HepG2 (cell line): ENCODE data around the gene MEIOB. TPM values are rescaled to one million over a fixed set of nuclear protein-coding genes. Genes with fewer than 3 reads are reported as not detected.

ENCODE experiments used
- ARNTL ChIP-seq: sonication (generic); formaldehyde crosslinking; IDR thresholded peaks from 2 replicates; pipeline ENCODE4 v1.4.0; 2020; ENCODE audit warnings: mild to moderate bottlenecking, missing genetic modification reagents
- ASH2L ChIP-seq: fragments of 300-600, 200-600 bp; sonication (generic); IDR thresholded peaks from 2 replicates; pipeline ENCODE4 v1.7.0; 2017; ENCODE audit warnings: low read depth, mild to moderate bottlenecking, moderate library complexity, mixed read lengths, low read length; ENCODE audit not compliant: insufficient read length
- BATF2 ChIP-seq: sonication (generic); formaldehyde crosslinking; IDR thresholded peaks from 2 replicates; pipeline ENCODE4 v1.8.0; 2022; ENCODE audit warnings: mild to moderate bottlenecking, missing genetic modification reagents, moderate library complexity
- ELF3 ChIP-seq: IDR thresholded peaks from 2 replicates; pipeline ENCODE4 v1.6.1; 2016; ENCODE audit warnings: missing genetic modification reagents, missing compliant biosample characterization
- FOXP1 ChIP-seq, 2 experiments: fragments of 450-650 bp in 1 of 2; IDR thresholded peaks; 2 replicates each; pipeline ENCODE4 v1.6.1; 2017 to 2018; ENCODE audit warnings: antibody characterized with exemption in 1 of 2
- MIXL1 ChIP-seq: IDR thresholded peaks from 2 replicates; pipeline ENCODE4 v1.6.1; 2016
- NCOA5 ChIP-seq: sonication (generic); formaldehyde crosslinking; IDR thresholded peaks from 2 replicates; pipeline ENCODE4 v1.4.0; 2020; ENCODE audit warnings: missing genetic modification reagents
- POGK ChIP-seq: sonication (generic); formaldehyde crosslinking; conservative IDR thresholded peaks from 2 replicates; pipeline ENCODE4 v1.8.0; 2022; ENCODE audit warnings: mild to moderate bottlenecking, moderate library complexity, missing genetic modification reagents
- ZSCAN22 ChIP-seq: sonication (generic); formaldehyde crosslinking; IDR thresholded peaks from 2 replicates; pipeline ENCODE4 v1.4.0; 2020; ENCODE audit warnings: mild to moderate bottlenecking, missing genetic modification reagents
- polyA plus RNA-seq, 8 experiments: library from polyadenylated mRNA; depleted of rRNA in 3 of 8; stranded (reverse) in 7 of 8; unstranded in 1 of 8; fragments of >200 nt; fragmentation: Illumina TruSeq in 4 of 8; extraction: Trizol in 4 of 8; gene quantifications; 2 replicates each; pipeline versions ENCODE4 v1.2.1 to v1.2.3, GENCODE V29; 2011 to 2016; ENCODE audit warnings: low read depth in 4 of 8, missing spikeins in 1 of 8, mixed read lengths in 1 of 8; ENCODE audit not compliant: insufficient read depth in 1 of 8
- total RNA-seq, 5 experiments: library from RNA; depleted of rRNA; stranded (reverse); fragments of >200 nt; fragmentation: Illumina TruSeq; extraction: Trizol; gene quantifications; 2 replicates each; pipeline ENCODE4 v1.2.3, GENCODE V29; 2016; ENCODE audit warnings: low read depth in 1 of 5
- TF ChIP-seq, protein P1 (sequence below): sonication (generic); formaldehyde crosslinking; IDR thresholded peaks from 2 replicates; pipeline ENCODE4 v1.4.0; 2020; ENCODE audit warnings: missing genetic modification reagents
- TF ChIP-seq, protein P2 (sequence below): sonication (generic); formaldehyde crosslinking; IDR thresholded peaks from 2 replicates; pipeline ENCODE4 v1.4.0; 2020; ENCODE audit warnings: mild to moderate bottlenecking, missing genetic modification reagents
- TF ChIP-seq, protein P3 (sequence below): sonication (generic); formaldehyde crosslinking; IDR thresholded peaks from 2 replicates; pipeline ENCODE4 v1.4.0; 2020; ENCODE audit warnings: mild to moderate bottlenecking, missing genetic modification reagents

Gene MEIOB
- total and polyA plus RNA-seq, 2 of the 13 experiments (the other 11 are each of a cell fraction or from before 2014, with no cell fraction given), result 0.17 TPM; not detected in 1

GRCh38 chr16:1870365-1871082 lies 1.4 kb downstream of the MEIOB start (continued):
- TF ChIP-seq NCOA5 (CRISPR knock-in tag), result no peak
- TF ChIP-seq ARNTL (CRISPR knock-in tag), result 0 out of 2 replicates have a peak, but pooled peaks have one; percentile 24
- TF ChIP-seq, protein P1, sequence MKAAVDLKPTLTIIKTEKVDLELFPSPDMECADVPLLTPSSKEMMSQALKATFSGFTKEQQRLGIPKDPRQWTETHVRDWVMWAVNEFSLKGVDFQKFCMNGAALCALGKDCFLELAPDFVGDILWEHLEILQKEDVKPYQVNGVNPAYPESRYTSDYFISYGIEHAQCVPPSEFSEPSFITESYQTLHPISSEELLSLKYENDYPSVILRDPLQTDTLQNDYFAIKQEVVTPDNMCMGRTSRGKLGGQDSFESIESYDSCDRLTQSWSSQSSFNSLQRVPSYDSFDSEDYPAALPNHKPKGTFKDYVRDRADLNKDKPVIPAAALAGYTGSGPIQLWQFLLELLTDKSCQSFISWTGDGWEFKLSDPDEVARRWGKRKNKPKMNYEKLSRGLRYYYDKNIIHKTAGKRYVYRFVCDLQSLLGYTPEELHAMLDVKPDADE, result no peak
- TF ChIP-seq ELF3 (CRISPR knock-in tag), result peak; percentile 23; the same call in 1 of the 2 replicates
- TF ChIP-seq MIXL1 (CRISPR knock-in tag), result no peak
- no peak for TF ChIP-seq POGK (CRISPR knock-in tag)
- no peak for TF ChIP-seq ZSCAN22
- TF ChIP-seq ASH2L, result peak; percentile 37
- TF ChIP-seq FOXP1 (IDR thresholded peaks at IDR 0.05), result no peak
- TF ChIP-seq FOXP1 (CRISPR knock-in tag; IDR thresholded peaks at IDR 0.05), result peak; percentile 33; the same call in 1 of the 2 replicates
- TF ChIP-seq, protein P2, sequence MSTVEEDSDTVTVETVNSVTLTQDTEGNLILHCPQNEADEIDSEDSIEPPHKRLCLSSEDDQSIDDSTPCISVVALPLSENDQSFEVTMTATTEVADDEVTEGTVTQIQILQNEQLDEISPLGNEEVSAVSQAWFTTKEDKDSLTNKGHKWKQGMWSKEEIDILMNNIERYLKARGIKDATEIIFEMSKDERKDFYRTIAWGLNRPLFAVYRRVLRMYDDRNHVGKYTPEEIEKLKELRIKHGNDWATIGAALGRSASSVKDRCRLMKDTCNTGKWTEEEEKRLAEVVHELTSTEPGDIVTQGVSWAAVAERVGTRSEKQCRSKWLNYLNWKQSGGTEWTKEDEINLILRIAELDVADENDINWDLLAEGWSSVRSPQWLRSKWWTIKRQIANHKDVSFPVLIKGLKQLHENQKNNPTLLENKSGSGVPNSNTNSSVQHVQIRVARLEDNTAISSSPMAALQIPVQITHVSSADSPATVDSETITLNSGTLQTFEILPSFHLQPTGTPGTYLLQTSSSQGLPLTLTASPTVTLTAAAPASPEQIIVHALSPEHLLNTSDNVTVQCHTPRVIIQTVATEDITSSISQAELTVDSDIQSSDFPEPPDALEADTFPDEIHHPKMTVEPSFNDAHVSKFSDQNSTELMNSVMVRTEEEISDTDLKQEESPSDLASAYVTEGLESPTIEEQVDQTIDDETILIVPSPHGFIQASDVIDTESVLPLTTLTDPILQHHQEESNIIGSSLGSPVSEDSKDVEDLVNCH (CRISPR knock-in tag), result no peak
- no peak for TF ChIP-seq BATF2
- TF ChIP-seq, protein P3, sequence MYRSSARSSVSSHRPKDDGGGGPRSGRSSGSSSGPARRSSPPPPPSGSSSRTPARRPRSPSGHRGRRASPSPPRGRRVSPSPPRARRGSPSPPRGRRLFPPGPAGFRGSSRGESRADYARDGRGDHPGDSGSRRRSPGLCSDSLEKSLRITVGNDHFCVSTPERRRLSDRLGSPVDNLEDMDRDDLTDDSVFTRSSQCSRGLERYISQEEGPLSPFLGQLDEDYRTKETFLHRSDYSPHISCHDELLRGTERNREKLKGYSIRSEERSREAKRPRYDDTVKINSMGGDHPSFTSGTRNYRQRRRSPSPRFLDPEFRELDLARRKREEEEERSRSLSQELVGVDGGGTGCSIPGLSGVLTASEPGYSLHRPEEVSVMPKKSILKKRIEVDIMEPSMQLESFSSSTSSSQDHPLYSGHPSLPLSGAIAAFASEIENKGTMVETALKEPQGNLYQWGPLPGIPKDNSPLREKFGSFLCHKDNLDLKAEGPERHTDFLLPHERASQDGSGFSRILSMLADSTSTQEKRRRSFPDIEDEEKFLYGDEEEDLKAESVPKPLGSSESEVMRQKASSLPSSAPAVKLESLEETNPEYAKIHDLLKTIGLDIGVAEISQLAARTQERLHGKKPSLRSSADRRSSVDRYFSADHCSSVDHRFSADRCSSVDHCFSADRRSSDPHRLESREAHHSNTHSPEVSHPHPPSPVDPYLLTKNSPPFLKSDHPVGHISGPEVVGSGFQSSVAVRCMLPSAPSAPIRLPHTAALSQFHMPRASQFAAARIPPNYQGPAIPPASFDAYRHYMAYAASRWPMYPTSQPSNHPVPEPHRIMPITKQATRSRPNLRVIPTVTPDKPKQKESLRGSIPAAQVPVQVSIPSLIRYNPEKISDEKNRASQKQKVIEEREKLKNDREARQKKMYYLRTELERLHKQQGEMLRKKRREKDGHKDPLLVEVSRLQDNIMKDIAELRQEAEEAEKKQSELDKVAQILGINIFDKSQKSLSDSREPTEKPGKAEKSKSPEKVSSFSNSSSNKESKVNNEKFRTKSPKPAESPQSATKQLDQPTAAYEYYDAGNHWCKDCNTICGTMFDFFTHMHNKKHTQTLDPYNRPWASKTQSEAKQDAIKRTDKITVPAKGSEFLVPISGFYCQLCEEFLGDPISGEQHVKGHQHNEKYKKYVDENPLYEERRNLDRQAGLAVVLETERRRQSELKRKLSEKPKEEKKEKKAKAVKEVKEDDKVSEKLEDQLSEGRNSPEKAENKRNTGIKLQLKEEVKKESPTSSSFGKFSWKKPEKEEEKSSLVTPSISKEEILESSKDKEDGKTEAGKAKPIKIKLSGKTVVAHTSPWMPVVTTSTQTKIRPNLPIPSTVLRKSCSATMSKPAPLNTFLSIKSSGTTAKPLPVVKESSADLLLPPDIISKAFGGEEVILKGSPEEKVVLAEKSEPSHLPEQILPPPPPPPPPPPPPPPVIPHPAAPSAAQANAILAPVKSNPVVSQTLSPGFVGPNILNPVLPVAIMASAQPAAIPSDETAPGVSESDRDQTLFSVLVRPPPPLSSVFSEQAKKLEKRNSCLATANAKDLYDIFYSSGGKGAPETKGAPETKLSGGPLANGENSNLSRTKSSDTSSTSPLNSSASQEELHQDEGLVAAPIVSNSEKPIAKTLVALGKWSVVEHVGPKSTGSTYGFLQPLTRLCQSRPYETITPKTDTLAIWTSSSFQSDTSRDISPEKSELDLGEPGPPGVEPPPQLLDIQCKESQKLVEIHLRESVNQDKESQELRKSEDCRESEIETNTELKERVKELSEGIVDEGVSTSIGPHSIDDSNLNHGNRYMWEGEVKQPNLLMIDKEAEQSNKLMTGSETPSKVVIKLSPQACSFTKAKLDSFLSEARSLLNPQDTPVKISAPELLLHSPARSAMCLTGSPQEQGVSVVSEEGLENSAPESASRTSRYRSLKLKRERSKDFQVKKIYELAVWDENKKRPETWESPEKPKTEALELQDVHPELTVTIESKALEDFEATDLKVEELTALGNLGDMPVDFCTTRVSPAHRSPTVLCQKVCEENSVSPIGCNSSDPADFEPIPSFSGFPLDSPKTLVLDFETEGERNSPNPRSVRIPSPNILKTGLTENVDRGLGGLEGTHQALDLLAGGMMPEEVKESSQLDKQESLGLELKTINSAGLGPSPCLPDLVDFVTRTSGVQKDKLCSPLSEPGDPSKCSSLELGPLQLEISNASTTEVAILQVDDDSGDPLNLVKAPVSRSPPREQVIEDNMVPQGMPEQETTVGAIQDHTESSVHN (CRISPR knock-in tag), result no peak
